SK-N-MC (cell line): Measurements from ENCODE around the gene TUBD1.

Experiments
- EZH2 ChIP-seq: fragments of 200-600 bp; sonication (generic); IDR thresholded peaks from one replicate; pipeline ENCODE4 v1.6.1; 2017; ENCODE audit warnings: antibody characterized with exemption
- FOXP2 ChIP-seq: optimal IDR thresholded peaks from 2 replicates; pipeline ENCODE3; 2011; ENCODE audit warnings: mild to moderate bottlenecking, moderate library complexity; ENCODE audit not compliant: insufficient read depth; ENCODE audit errors: extremely low read length, control extremely low read depth
- POLR2AphosphoS5 ChIP-seq: IDR thresholded peaks from 2 replicates; pipeline ENCODE4 v1.6.1; 2012; ENCODE audit warnings: mild to moderate bottlenecking, low read depth, low read length, borderline replicate concordance

GRCh38 chr17:59825533-59826322 is 67.0 kb downstream of the TUBD1 start:
- TF ChIP-seq POLR2AphosphoS5 (no peak), EZH2 (no peak), FOXP2 (no peak)
